Measurements from ENCODE around the gene FIG4.

- TF ChIP-seq EZH2 (IDR thresholded peaks at IDR 0.05; ENCODE audit: low read length) (no peak), CTCF (optimal IDR thresholded peaks at IDR 0.05 in 1 of 3, IDR thresholded peaks at IDR 0.05 in 1 of 3, conservative IDR thresholded peaks at IDR 0.05 in 1 of 3; ENCODE audit: extremely low read depth in 1 of 3, insufficient read depth in 2 of 3, low read length in 3 of 3) (no peak)
These were observed 173.0 kb downstream of the FIG4 start for GRCh38 chr6:109864050-109864449.
